ENCODE results near the gene NCKAP1.

The NCKAP1 gene

DNA sequence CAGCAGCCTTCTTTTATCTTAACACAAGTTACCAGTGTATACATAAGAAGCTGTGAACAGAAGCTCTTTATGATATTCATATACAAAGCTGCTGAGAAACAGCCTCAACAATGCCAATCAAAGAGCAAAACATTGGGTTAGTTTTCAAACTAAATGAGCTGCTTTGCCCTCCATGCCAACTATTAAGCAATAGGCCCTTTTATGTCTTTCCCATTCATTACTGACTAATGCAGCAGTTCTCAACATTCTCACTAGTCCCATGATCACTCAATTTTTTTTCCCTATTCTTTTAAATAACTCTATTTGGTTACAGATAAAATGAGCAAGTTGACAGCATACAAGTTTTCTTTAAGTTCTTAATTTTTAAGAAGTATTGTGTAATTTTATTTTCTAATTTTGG is 114.0 kb downstream of the NCKAP1 start:
- DNase-seq (ENCODE audit: low spot score): no peak
- CTCF ChIA-PET: no interaction called here
- no peak overlapping the region for H3K27ac ChIP-seq
- POLR2A ChIA-PET (ENCODE audit: low non-redundant PET): no interaction called here
- TF ChIP-seq, protein P1, sequence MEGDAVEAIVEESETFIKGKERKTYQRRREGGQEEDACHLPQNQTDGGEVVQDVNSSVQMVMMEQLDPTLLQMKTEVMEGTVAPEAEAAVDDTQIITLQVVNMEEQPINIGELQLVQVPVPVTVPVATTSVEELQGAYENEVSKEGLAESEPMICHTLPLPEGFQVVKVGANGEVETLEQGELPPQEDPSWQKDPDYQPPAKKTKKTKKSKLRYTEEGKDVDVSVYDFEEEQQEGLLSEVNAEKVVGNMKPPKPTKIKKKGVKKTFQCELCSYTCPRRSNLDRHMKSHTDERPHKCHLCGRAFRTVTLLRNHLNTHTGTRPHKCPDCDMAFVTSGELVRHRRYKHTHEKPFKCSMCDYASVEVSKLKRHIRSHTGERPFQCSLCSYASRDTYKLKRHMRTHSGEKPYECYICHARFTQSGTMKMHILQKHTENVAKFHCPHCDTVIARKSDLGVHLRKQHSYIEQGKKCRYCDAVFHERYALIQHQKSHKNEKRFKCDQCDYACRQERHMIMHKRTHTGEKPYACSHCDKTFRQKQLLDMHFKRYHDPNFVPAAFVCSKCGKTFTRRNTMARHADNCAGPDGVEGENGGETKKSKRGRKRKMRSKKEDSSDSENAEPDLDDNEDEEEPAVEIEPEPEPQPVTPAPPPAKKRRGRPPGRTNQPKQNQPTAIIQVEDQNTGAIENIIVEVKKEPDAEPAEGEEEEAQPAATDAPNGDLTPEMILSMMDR (conservative IDR thresholded peaks at IDR 0.05; ENCODE audit: low read depth): no peak

- CTCF ChIA-PET: no interaction called here
- POLR2A ChIA-PET (ENCODE audit: low non-redundant PET): no interaction called here
- DNase-seq (ENCODE audit: low spot score): no peak
- no peak overlapping the region for H3K27ac ChIP-seq
- TF ChIP-seq, protein P1 (conservative IDR thresholded peaks at IDR 0.05; ENCODE audit: low read depth): no peak
These were observed 117.0 kb downstream of the NCKAP1 start for GRCh38 chr2:182921234-182921633.

GRCh38 chr2:182920631-182921056 is 117.6 kb downstream of the NCKAP1 start:
- no peak overlapping the region for H3K27ac ChIP-seq
- POLR2A ChIA-PET (ENCODE audit: low non-redundant PET): no interaction called here
- TF ChIP-seq, protein P1 (conservative IDR thresholded peaks at IDR 0.05; ENCODE audit: low read depth): no peak
- CTCF ChIA-PET: no interaction called here
- no peak for DNase-seq (ENCODE audit: low spot score)

- POLR2A ChIA-PET (ENCODE audit: low non-redundant PET): no interaction called here
- CTCF ChIA-PET: no interaction called here
- TF ChIP-seq, protein P1 (conservative IDR thresholded peaks at IDR 0.05; ENCODE audit: low read depth): no peak
- DNase-seq (ENCODE audit: low spot score): no peak
- H3K27ac ChIP-seq: no peak overlapping the region
These were observed 118.2 kb downstream of the NCKAP1 start for GRCh38 chr2:182920089-182920488.

GRCh38 chr2:182918961-182919652 is 119.2 kb downstream of the NCKAP1 start:
- no peak overlapping the region for H3K27ac ChIP-seq
- TF ChIP-seq, protein P1 (conservative IDR thresholded peaks at IDR 0.05; ENCODE audit: low read depth): no peak
- DNase-seq (ENCODE audit: low spot score): no peak
- ChIA-PET CTCF (no interaction called here), POLR2A (ENCODE audit: low non-redundant PET) (no interaction called here)

DNA sequence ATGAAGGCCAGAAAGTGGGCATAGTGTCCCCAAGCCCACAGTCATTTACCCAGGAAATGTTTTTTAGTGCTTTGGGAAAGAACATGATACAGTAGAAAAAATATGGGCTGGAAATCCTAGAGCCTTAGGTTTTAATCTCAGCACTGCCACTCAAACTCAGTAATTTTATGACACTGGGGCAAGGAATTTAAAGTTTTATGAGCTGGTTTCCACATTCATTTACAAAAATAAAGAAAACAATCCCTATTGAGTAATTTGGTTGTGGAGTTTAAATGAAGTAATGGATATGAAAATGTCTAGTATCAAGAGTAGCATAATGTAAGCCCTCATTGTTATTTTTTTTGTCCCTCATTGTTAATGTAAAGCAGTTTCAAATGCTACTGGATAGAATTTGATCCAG is 120.3 kb downstream of the NCKAP1 start:
- CTCF ChIA-PET: no interaction called here
- POLR2A ChIA-PET (ENCODE audit: low non-redundant PET): no interaction called here
- TF ChIP-seq, protein P1 (conservative IDR thresholded peaks at IDR 0.05; ENCODE audit: low read depth): no peak
- no peak for DNase-seq (ENCODE audit: low spot score)
- H3K27ac ChIP-seq: no peak overlapping the region

All from RWPE1 (cell line).